LNCaP clone FGC (cell line): ENCODE data around the gene ARFGEF2.
"Not testable (repeated sequence)": the region's sequence is repeated elsewhere in the genome, so short reads cannot be mapped to it uniquely, and the experiment has no call there.

Experiments used
- DNase-seq: peaks from one replicate; pipeline ENCODE4 v3.0.0-alpha.2; 2011; ENCODE audit warnings: low read depth
- H3K4me3 ChIP-seq: 2 replicates; pipeline ENCODE4 v1.5.1; 2011; ENCODE audit warnings: mild to moderate bottlenecking, low read depth, low read length, control low read depth
- CTCF ChIP-seq: IDR thresholded peaks from 2 replicates; pipeline ENCODE4 v1.5.1; 2012; ENCODE audit warnings: mild to moderate bottlenecking; ENCODE audit not compliant: control insufficient read depth, insufficient read depth; ENCODE audit errors: extremely low read depth

The ARFGEF2 gene

GRCh38 chr20:48880331-48880730 is 41.2 kb upstream of the ARFGEF2 start:
- no peak overlapping the region for H3K4me3 ChIP-seq
- DNase-seq, result no peak
- no peak for TF ChIP-seq CTCF

GRCh38 chr20:48880981-48881657 is 40.4 kb upstream of the ARFGEF2 start:
- no peak for DNase-seq
- no peak overlapping the region for H3K4me3 ChIP-seq
- no peak for TF ChIP-seq CTCF

- no peak for TF ChIP-seq CTCF
- no peak for DNase-seq
- no peak overlapping the region for H3K4me3 ChIP-seq
Measured at GRCh38 chr20:48885237-48885636, 36.3 kb upstream of the ARFGEF2 start.

GRCh38 chr20:48886194-48886593 is 35.3 kb upstream of the ARFGEF2 start:
- H3K4me3 ChIP-seq, result no peak overlapping the region
- DNase-seq, result no peak
- no peak for TF ChIP-seq CTCF

GRCh38 chr20:48886811-48887210 is 34.7 kb upstream of the ARFGEF2 start:
- H3K4me3 ChIP-seq, result no peak overlapping the region
- no peak for TF ChIP-seq CTCF

GRCh38 chr20:48888517-48888916 is 33.0 kb upstream of the ARFGEF2 start:
- not testable (repeated sequence) for H3K4me3 ChIP-seq, DNase-seq

More at GRCh38 chr20:48886811-48887210, 34.7 kb upstream of the ARFGEF2 start:
- no peak for DNase-seq

- no peak overlapping the region for H3K4me3 ChIP-seq
- TF ChIP-seq CTCF, result no peak
- no peak for DNase-seq
Measured at GRCh38 chr20:48889140-48889790, 32.2 kb upstream of the ARFGEF2 start.
